Measurements from ENCODE around the gene IKZF4. TPM values are rescaled to one million over a fixed set of nuclear protein-coding genes. Genes with fewer than 3 reads are reported as not detected.

Gene IKZF4
- total RNA-seq, 1 donor from 2014 or later: 5.7 TPM

GRCh38 chr12:56082382-56082781 is 61.5 kb downstream of the IKZF4 start:
- Histone ChIP-seq H3K36me3 (ENCODE audit: control insufficient read depth, insufficient read depth, low read length) (no peaks in the 10 kb centered on the region), H3K4me3 (ENCODE audit: low read depth, low read length) (no peak overlapping the region), H3K27me3 (ENCODE audit: control insufficient read depth, insufficient read depth, low read length) (peaks cover 7% of the 10 kb centered on the region)
- no peak for DNase-seq (ENCODE audit: low read depth)
- no peak for TF ChIP-seq CTCF (IDR thresholded peaks at IDR 0.05; ENCODE audit: insufficient read depth, low read length, poor library complexity, severe bottlenecking)

GRCh38 chr12:56082967-56083366 is 62.1 kb downstream of the IKZF4 start:
- Histone ChIP-seq H3K27me3 (ENCODE audit: control insufficient read depth, insufficient read depth, low read length) (peaks cover 7% of the 10 kb centered on the region), H3K36me3 (ENCODE audit: control insufficient read depth, insufficient read depth, low read length) (no peaks in the 10 kb centered on the region), H3K4me3 (ENCODE audit: low read depth, low read length) (no peak overlapping the region)
- no peak for TF ChIP-seq CTCF (IDR thresholded peaks at IDR 0.05; ENCODE audit: insufficient read depth, low read length, poor library complexity, severe bottlenecking)
- DNase-seq (ENCODE audit: low read depth): no peak

GRCh38 chr12:56084958-56085543 is 64.2 kb downstream of the IKZF4 start:
- H3K4me3 ChIP-seq (ENCODE audit: low read depth, low read length): no peak overlapping the region
- peaks cover 7% of the 10 kb centered on the region for H3K27me3 ChIP-seq (ENCODE audit: control insufficient read depth, insufficient read depth, low read length)
- DNase-seq (ENCODE audit: low read depth): no peak
- peak; percentile 26 for TF ChIP-seq CTCF (IDR thresholded peaks at IDR 0.05; ENCODE audit: insufficient read depth, low read length, poor library complexity, severe bottlenecking)
- no peaks in the 10 kb centered on the region for H3K36me3 ChIP-seq (ENCODE audit: control insufficient read depth, insufficient read depth, low read length)

GRCh38 chr12:56086096-56086495 is 65.3 kb downstream of the IKZF4 start:
- Histone ChIP-seq H3K4me3 (ENCODE audit: low read depth, low read length) (no peak overlapping the region), H3K27me3 (ENCODE audit: control insufficient read depth, insufficient read depth, low read length) (no peaks in the 10 kb centered on the region), H3K36me3 (ENCODE audit: control insufficient read depth, insufficient read depth, low read length) (no peaks in the 10 kb centered on the region)
- DNase-seq (ENCODE audit: low read depth): no peak
- no peak for TF ChIP-seq CTCF (IDR thresholded peaks at IDR 0.05; ENCODE audit: insufficient read depth, low read length, poor library complexity, severe bottlenecking)

GRCh38 chr12:56086608-56087007 is 65.8 kb downstream of the IKZF4 start:
- Histone ChIP-seq H3K36me3 (ENCODE audit: control insufficient read depth, insufficient read depth, low read length) (no peaks in the 10 kb centered on the region), H3K4me3 (ENCODE audit: low read depth, low read length) (no peak overlapping the region), H3K27me3 (ENCODE audit: control insufficient read depth, insufficient read depth, low read length) (no peaks in the 10 kb centered on the region)
- DNase-seq (ENCODE audit: low read depth): no peak
- no peak for TF ChIP-seq CTCF (IDR thresholded peaks at IDR 0.05; ENCODE audit: insufficient read depth, low read length, poor library complexity, severe bottlenecking)

DNA sequence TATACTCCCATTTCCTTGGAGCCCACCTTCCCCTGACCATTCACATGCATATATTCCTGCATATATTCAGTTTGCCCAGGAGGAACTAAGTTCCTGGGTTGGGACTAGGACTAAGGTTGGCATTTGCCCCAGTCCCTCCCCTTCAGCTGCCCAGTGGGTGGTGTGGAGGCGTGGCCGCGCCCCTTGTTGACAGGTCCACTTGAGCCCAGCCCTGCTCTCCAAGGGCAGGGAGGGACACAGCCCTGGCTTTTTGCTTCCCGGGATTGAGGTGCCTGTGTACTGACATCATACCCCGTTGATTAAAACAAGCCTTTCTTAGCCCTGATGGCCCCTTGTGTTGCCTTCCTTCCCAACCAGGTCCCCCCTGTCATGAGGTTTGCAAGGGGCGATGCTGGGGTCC is 66.4 kb downstream of the IKZF4 start:
- DNase-seq (ENCODE audit: low read depth): no peak
- Histone ChIP-seq H3K4me3 (ENCODE audit: low read depth, low read length) (no peak overlapping the region), H3K36me3 (ENCODE audit: control insufficient read depth, insufficient read depth, low read length) (no peaks in the 10 kb centered on the region), H3K27me3 (ENCODE audit: control insufficient read depth, insufficient read depth, low read length) (no peaks in the 10 kb centered on the region)
- no peak for TF ChIP-seq CTCF (IDR thresholded peaks at IDR 0.05; ENCODE audit: insufficient read depth, low read length, poor library complexity, severe bottlenecking)

Measured in kidney epithelial cell (primary cell).